ENCODE data around the gene DNM3.

- TF ChIP-seq BHLHE40 (IDR thresholded peaks at IDR 0.05; ENCODE audit: borderline replicate concordance) (no peak), PKNOX1 (IDR thresholded peaks at IDR 0.05) (no peak), SUZ12 (IDR thresholded peaks at IDR 0.05) (no peak), ARNT (IDR thresholded peaks at IDR 0.05) (no peak), HDGF (IDR thresholded peaks at IDR 0.05; ENCODE audit: borderline replicate concordance) (no peak), ELF4 (IDR thresholded peaks at IDR 0.05) (no peak), SP1 (IDR thresholded peaks at IDR 0.05) (no peak), FOXA1 (IDR thresholded peaks at IDR 0.05) (no peak), ZNF384 (IDR thresholded peaks at IDR 0.05) (no peak), FOXK2 (IDR thresholded peaks at IDR 0.05) (no peak)
These were observed 607.8 kb downstream of the DNM3 start for GRCh38 chr1:172448995-172449584.
